Neural progenitor cell (in vitro differentiated cells): ENCODE measurements around the gene TRAF5. TPM values are rescaled to one million over a fixed set of nuclear protein-coding genes. Genes with fewer than 3 reads are reported as not detected.

Experiments
- DNase-seq: peaks from one replicate; pipeline ENCODE4 v3.0.0-alpha.2; 2016; ENCODE audit warnings: low spot score
- H2AFZ ChIP-seq: fragments of 200-600 bp; sonication (generic); replicated peaks from 2 replicates; pipeline ENCODE4 v1.6.1; 2016; ENCODE audit warnings: antibody characterized with exemption
- H3F3A ChIP-seq: fragments of 200-600 bp; sonication (generic); 2 replicates; pipeline ENCODE4 v1.6.1; 2016; ENCODE audit warnings: antibody characterized with exemption, low read depth
- H3K27ac ChIP-seq: fragments of 200-600 bp; sonication (generic); 2 replicates; pipeline ENCODE4 v1.5.1; 2016; ENCODE audit warnings: mild to moderate bottlenecking
- H3K27me3 ChIP-seq: fragments of 200-600 bp; sonication (generic); 2 replicates; pipeline ENCODE4 v1.6.1; 2016; ENCODE audit warnings: mild to moderate bottlenecking, moderate library complexity
- H3K36me3 ChIP-seq: fragments of 200-600 bp; sonication (generic); 2 replicates; pipeline ENCODE4 v1.5.1; 2016
- H3K4me1 ChIP-seq: fragments of 200-600 bp; sonication (generic); 2 replicates; pipeline ENCODE4 v1.6.1; 2016; ENCODE audit warnings: mixed run types
- H3K4me2 ChIP-seq: fragments of 200-600 bp; sonication (generic); 2 replicates; pipeline ENCODE4 v1.6.1; 2016
- H3K4me3 ChIP-seq: fragments of 200-600 bp; sonication (generic); 2 replicates; pipeline ENCODE4 v1.5.1; 2016
- H3K79me2 ChIP-seq: fragments of 200-600 bp; sonication (generic); 2 replicates; pipeline ENCODE4 v1.6.1; 2016; ENCODE audit warnings: low read depth
- H3K9ac ChIP-seq: fragments of 200-600 bp; sonication (generic); 2 replicates; pipeline ENCODE4 v1.6.1; 2016
- H3K9me3 ChIP-seq: fragments of 200-600 bp; sonication (generic); 2 replicates; pipeline ENCODE4 v1.5.1; 2016; ENCODE audit warnings: low read depth
- H4K20me1 ChIP-seq: fragments of 200-600 bp; sonication (generic); 2 replicates; pipeline ENCODE4 v1.6.1; 2016; ENCODE audit warnings: low read depth
- H3K27ac Mint-ChIP-seq: 3 replicates; pipeline ENCODE4 v1.8.0; 2021; ENCODE audit warnings: mixed read lengths
- H3K27me3 Mint-ChIP-seq: 2 replicates; pipeline ENCODE4 v1.8.0; 2022; ENCODE audit warnings: low read depth, mild to moderate bottlenecking, inconsistent platforms, moderate library complexity, mixed read lengths; ENCODE audit not compliant: insufficient read depth
- H3K36me3 Mint-ChIP-seq: 3 replicates; pipeline ENCODE4 v1.8.0; 2021; ENCODE audit warnings: mixed read lengths
- H3K4me1 Mint-ChIP-seq: 3 replicates; pipeline ENCODE4 v1.8.0; 2021; ENCODE audit warnings: mixed read lengths
- H3K4me3 Mint-ChIP-seq: 3 replicates; pipeline ENCODE4 v1.8.0; 2021; ENCODE audit warnings: mild to moderate bottlenecking, moderate library complexity, mixed read lengths
- H3K9me3 Mint-ChIP-seq: 3 replicates; pipeline ENCODE4 v1.8.0; 2020; ENCODE audit warnings: mixed read lengths
- EZH2 ChIP-seq: fragments of 200-600 bp; sonication (generic); IDR thresholded peaks from 2 replicates; pipeline ENCODE4 v1.6.1; 2017; ENCODE audit warnings: antibody characterized with exemption, mild to moderate bottlenecking, moderate library complexity
- EZH2phosphoT487 ChIP-seq: fragments of 200-600 bp; sonication (generic); IDR thresholded peaks from 2 replicates; pipeline ENCODE4 v1.6.1; 2017; ENCODE audit warnings: antibody characterized with exemption
- total RNA-seq: library from RNA; depleted of rRNA; stranded (reverse); fragments of >200 nt; gene quantifications from 2 replicates; pipeline ENCODE4 v1.2.3, GENCODE V29; 2015; ENCODE audit warnings: low replicate concordance
- TF ChIP-seq, protein P1 (sequence below): fragments of 200-600 bp; sonication (generic); IDR thresholded peaks from 2 replicates; pipeline ENCODE4 v1.5.1; 2017; ENCODE audit warnings: antibody characterized with exemption, mild to moderate bottlenecking

TRAF5 gene
- total RNA-seq, 1 donor from 2014 or later: 36.0 TPM

DNA sequence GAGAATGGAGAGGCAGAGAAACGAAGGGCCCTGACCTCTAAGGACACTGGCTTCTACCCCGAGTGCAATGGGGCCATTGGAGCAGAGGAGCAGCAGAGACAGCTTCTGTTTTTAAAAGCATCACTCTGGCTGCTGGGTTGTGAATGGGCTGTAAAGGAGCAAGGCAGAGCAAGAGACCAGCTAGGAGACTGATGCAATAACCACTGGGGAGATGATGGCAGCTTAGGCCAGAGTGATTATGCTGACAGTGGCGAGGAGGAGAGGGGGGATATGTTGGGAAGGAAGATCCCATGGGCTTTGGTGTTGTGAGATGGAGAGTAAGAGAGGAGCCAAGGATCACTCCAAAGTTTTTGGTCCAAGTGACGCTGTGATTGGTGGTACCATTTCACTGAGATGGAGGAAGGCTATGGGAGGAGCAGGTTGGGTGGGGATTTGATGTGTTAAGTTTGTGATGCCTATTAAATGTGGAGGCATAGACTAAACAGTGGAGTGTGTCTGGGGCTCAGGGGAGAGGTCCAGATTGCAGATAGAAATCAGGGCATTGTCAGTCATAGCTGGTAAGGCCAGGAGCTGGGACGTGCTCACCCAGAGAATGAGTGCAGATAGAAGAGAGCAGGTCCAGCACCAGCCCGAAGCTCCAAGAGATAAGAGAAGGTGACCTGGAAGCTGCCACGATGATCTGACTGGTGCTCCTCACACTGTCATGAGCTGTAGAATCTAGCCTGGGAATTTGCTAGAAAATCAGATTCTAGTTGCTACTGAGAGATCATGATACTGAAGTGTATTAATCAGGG is 11.0 kb downstream of the TRAF5 start:
- Histone ChIP-seq H3K27ac (no peak overlapping the region), H3K9ac (no peak overlapping the region), H3K9me3 (no peaks in the 10 kb centered on the region), H3F3A (no peaks in the 10 kb centered on the region), H3K4me1 (peaks cover 3% of the 10 kb centered on the region), H3K4me2 (no peak overlapping the region), H2AFZ (no peak overlapping the region), H3K36me3 (no peaks in the 10 kb centered on the region), H3K4me3 (no peak overlapping the region), H3K27me3 (no peaks in the 10 kb centered on the region), H4K20me1 (no peaks in the 10 kb centered on the region), H3K79me2 (peaks cover 4% of the 10 kb centered on the region)
- DNase-seq: no peak
- peaks cover 2% of the 10 kb centered on the region for H3K27me3 Mint-ChIP-seq
- no peak for TF ChIP-seq EZH2phosphoT487
- TF ChIP-seq EZH2: no peak
- TF ChIP-seq, protein P1, sequence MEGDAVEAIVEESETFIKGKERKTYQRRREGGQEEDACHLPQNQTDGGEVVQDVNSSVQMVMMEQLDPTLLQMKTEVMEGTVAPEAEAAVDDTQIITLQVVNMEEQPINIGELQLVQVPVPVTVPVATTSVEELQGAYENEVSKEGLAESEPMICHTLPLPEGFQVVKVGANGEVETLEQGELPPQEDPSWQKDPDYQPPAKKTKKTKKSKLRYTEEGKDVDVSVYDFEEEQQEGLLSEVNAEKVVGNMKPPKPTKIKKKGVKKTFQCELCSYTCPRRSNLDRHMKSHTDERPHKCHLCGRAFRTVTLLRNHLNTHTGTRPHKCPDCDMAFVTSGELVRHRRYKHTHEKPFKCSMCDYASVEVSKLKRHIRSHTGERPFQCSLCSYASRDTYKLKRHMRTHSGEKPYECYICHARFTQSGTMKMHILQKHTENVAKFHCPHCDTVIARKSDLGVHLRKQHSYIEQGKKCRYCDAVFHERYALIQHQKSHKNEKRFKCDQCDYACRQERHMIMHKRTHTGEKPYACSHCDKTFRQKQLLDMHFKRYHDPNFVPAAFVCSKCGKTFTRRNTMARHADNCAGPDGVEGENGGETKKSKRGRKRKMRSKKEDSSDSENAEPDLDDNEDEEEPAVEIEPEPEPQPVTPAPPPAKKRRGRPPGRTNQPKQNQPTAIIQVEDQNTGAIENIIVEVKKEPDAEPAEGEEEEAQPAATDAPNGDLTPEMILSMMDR: no peak
- no peak overlapping the region for H3K4me3 Mint-ChIP-seq
- no peaks in the 10 kb centered on the region for H3K9me3 Mint-ChIP-seq
- no peak overlapping the region for H3K27ac Mint-ChIP-seq
- H3K4me1 Mint-ChIP-seq: peaks cover 3% of the 10 kb centered on the region
- no peaks in the 10 kb centered on the region for H3K36me3 Mint-ChIP-seq

DNA sequence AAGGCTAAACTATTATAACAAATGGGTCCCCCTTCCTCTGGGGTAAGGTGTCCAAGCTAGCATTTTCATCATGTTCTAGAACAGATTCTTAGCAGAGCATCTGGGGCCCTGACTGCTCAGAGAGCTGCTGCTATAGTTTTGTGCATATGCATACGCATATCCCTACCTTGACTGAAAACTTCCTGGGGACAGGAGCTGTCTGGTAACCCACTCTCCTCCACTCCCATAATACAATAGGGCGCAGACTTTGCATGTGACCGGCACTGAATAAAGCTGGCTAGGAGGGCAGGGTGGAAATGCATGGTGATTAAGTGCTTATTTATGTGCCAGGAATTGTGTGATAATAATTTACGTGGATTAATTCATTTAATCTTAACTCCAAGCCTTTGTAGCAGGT is 11.6 kb downstream of the TRAF5 start:
- H4K20me1 ChIP-seq: no peaks in the 10 kb centered on the region
- no peaks in the 10 kb centered on the region for H3K79me2 ChIP-seq
- peaks cover 3% of the 10 kb centered on the region for H3K4me1 ChIP-seq
- H3K4me1 Mint-ChIP-seq: peaks cover 3% of the 10 kb centered on the region
- no peaks in the 10 kb centered on the region for H3F3A ChIP-seq
- no peak for DNase-seq
- H3K36me3 ChIP-seq: no peaks in the 10 kb centered on the region
- no peaks in the 10 kb centered on the region for H3K36me3 Mint-ChIP-seq
- H3K9me3 ChIP-seq: no peaks in the 10 kb centered on the region
- no peak overlapping the region for H3K27ac ChIP-seq
- H3K4me3 Mint-ChIP-seq: no peak overlapping the region
- no peak for TF ChIP-seq EZH2phosphoT487
- TF ChIP-seq, protein P1: no peak
- peaks cover 2% of the 10 kb centered on the region for H3K27me3 Mint-ChIP-seq
- no peak overlapping the region for H3K4me2 ChIP-seq
- H3K4me3 ChIP-seq: no peak overlapping the region
- no peaks in the 10 kb centered on the region for H3K27me3 ChIP-seq
- H3K9ac ChIP-seq: no peak overlapping the region
- H3K9me3 Mint-ChIP-seq: no peaks in the 10 kb centered on the region
- H3K27ac Mint-ChIP-seq: no peak overlapping the region
- no peak overlapping the region for H2AFZ ChIP-seq

GRCh38 chr1:211339631-211340041 is 13.0 kb downstream of the TRAF5 start:
- Histone ChIP-seq H3K36me3 (no peaks in the 10 kb centered on the region), H2AFZ (no peak overlapping the region), H3K4me3 (no peak overlapping the region), H3K4me1 (peaks cover 3% of the 10 kb centered on the region), H4K20me1 (no peaks in the 10 kb centered on the region), H3K9me3 (no peaks in the 10 kb centered on the region), H3K27me3 (no peaks in the 10 kb centered on the region), H3K79me2 (no peaks in the 10 kb centered on the region), H3K4me2 (no peak overlapping the region), H3K27ac (no peak overlapping the region), H3F3A (no peaks in the 10 kb centered on the region), H3K9ac (no peak overlapping the region)
- Mint-ChIP-seq H3K27ac (no peak overlapping the region), H3K4me1 (no peaks in the 10 kb centered on the region), H3K4me3 (no peak overlapping the region), H3K9me3 (no peaks in the 10 kb centered on the region), H3K27me3 (peaks cover 4% of the 10 kb centered on the region), H3K36me3 (no peaks in the 10 kb centered on the region)
- no peak for DNase-seq
- TF ChIP-seq, protein P1: no peak
- TF ChIP-seq EZH2phosphoT487 (no peak), EZH2 (no peak)
